ENCODE measurements around the gene ZNF628.
A peak's percentile ranks its signal among the peaks of the same experiment; 100 is the strongest.

ZNF628 gene

DNA sequence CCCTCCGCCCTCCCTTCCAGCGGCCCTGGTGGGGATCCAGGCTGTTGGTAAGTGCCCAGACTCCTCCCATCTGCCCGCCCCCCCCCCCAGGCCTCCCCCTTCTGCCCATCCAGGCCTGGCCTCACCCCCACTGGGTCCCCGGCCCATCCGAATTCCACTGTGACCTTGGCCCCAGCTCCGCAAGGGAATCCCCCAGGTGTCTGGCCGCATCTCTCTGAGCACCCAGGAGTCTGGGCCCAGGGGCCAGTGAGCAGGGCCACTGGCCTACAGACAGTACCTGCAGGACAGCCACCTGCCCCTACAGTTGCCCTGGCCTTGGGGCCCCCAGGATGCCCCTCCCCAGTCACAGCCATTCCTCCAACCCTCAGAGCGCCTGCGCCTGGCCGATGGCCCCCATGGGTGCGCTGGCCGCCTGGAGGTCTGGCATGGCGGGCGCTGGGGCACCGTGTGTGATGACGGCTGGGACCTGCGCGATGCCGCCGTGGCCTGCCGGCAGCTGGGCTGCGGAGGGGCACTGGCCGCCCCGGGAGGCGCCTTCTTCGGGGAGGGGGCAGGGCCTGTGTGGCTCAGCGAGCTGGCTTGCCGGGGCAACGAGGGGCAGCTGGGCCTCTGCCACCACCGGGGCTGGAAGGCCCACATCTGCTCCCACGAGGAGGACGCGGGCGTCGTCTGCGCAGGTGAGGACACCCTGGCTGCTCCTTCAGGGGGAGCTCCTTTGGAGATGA is 12.7 kb downstream of the ZNF628 start:
- peak; percentile 30 for DNase-seq (ENCODE audit: low read depth)
- TF ChIP-seq, protein P1, sequence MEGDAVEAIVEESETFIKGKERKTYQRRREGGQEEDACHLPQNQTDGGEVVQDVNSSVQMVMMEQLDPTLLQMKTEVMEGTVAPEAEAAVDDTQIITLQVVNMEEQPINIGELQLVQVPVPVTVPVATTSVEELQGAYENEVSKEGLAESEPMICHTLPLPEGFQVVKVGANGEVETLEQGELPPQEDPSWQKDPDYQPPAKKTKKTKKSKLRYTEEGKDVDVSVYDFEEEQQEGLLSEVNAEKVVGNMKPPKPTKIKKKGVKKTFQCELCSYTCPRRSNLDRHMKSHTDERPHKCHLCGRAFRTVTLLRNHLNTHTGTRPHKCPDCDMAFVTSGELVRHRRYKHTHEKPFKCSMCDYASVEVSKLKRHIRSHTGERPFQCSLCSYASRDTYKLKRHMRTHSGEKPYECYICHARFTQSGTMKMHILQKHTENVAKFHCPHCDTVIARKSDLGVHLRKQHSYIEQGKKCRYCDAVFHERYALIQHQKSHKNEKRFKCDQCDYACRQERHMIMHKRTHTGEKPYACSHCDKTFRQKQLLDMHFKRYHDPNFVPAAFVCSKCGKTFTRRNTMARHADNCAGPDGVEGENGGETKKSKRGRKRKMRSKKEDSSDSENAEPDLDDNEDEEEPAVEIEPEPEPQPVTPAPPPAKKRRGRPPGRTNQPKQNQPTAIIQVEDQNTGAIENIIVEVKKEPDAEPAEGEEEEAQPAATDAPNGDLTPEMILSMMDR (conservative IDR thresholded peaks at IDR 0.05; ENCODE audit: control insufficient read depth, insufficient read depth, low read depth, low read length), result no peak
- no peak overlapping the region for H3K4me3 ChIP-seq (ENCODE audit: control insufficient read depth, low read depth, low read length)

DNA sequence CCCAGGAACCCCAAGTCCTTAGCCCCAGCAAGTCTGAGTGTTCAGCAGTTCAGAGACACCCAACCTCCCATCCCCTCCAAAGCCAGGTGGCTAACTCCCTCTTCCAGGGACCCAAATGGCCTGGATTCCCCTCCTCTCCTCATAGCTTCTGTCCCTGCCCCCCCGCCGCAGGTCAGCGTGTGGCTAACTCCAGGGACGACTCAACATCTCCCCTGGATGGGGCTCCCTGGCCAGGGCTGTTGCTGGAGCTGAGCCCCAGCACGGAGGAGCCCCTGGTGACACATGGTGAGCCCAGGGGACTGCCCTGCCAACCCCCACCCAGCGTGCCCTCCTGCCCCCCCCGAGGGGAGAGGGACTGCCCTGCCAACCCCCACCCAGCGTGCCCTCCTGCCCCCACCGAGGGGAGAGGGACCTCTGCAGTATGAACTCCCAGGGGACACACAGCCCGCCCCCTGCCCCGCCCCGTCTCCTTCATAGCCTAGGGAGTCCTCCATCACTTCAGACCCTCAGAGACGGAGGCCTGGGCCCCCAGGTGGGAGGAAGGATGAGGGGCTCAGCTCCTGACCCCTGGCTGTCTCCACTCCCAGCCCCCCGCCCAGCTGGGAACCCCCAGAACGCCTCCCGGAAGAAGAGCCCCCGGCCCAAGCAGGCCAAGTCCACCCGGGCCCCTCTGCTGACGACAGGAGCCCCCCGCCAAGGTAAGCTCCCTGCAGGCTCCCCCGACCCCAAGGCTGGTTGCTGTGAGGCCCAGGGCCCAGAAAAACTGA is 13.5 kb downstream of the ZNF628 start:
- no peak overlapping the region for H3K4me3 ChIP-seq (ENCODE audit: control insufficient read depth, low read depth, low read length)
- TF ChIP-seq, protein P1 (conservative IDR thresholded peaks at IDR 0.05; ENCODE audit: control insufficient read depth, insufficient read depth, low read depth, low read length), result no peak
- DNase-seq (ENCODE audit: low read depth), result no peak

DNA sequence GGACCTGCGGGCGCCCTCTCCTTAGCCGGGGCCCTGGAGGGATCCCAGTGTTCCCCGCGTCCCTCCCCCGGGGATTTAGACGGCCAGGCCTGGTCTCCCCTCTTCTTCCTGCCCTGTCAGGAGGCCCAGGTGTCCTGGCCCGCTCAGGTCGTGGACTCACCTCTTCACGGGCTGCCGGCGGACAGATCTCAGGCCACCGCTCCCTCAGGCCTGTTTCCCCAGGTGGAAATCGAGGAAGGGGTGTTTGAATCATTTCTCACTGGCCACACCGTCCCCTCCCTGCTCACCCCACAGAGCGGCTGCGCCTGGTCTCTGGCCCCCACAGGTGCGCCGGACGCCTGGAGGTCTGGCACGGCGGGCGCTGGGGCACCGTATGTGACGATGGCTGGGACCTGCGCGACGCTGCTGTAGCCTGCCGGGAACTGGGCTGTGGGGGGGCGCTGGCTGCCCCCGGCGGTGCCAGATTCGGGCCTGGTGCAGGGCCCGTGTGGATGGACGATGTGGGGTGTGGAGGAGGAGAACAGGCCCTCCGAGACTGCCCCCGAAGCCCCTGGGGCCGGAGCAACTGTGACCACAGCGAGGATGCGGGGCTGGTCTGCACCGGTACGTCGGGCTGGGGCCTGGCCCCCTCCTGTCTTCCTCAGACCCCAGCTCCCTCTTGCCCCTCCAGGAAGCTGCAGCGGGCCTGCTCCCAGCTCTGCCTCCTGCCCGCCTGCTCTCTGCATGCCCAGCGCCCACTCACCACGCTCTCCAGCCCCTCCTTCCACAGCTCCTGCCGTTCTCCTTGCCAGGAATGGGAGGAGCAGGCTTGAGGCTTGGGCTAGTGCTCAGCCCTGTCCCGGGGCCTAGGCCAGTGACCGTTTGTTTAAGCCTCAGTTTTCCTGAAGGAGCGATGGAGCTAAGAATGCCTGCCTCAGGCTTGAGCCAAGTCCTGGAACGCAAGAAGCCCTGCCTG is 14.3 kb downstream of the ZNF628 start:
- TF ChIP-seq, protein P1 (conservative IDR thresholded peaks at IDR 0.05; ENCODE audit: control insufficient read depth, insufficient read depth, low read depth, low read length), result no peak
- H3K4me3 ChIP-seq (ENCODE audit: control insufficient read depth, low read depth, low read length), result no peak overlapping the region
- DNase-seq (ENCODE audit: low read depth), result peak; percentile 58

DNA sequence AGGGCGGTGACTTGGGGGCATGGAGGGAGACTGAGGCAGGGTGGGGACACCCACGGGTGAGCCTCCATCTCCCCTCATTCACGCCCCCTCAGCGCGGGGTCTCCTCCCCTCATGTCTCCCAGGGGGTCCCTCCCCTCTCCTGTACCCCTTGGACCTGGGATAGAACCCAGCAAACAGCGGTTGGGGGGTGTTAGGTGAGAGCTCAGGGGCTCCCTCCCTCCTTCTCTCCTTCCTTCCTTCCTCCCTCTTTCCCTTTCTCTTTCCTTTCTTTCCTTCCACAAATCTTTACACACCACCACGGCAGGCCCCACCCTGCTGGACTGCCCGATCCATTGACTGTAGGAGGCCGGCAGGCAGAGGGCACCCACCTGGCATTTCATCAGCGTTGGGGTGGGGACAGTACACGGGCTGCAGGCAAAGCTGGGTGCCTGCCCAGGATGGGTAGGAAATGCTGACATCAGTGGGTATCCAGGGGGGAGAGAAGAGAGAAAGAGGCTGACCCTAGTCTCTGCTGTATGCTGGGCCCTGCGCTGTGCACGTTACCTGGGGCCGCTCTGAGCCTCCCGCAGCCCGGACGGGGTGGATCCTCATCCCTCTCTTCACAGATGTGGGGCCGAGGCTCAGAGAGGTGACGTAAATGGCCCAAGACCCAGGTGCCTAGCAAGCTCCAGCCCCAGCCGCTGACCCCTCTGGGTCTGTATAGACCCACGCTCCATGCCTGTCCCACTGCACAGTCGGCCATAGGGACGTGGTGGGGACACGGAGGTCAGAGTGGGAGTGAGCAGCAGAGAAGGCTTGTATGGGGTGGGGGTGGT is 15.3 kb downstream of the ZNF628 start:
- TF ChIP-seq, protein P1 (conservative IDR thresholded peaks at IDR 0.05; ENCODE audit: control insufficient read depth, insufficient read depth, low read depth, low read length), result no peak
- DNase-seq (ENCODE audit: low read depth), result peak; percentile 33

DNA sequence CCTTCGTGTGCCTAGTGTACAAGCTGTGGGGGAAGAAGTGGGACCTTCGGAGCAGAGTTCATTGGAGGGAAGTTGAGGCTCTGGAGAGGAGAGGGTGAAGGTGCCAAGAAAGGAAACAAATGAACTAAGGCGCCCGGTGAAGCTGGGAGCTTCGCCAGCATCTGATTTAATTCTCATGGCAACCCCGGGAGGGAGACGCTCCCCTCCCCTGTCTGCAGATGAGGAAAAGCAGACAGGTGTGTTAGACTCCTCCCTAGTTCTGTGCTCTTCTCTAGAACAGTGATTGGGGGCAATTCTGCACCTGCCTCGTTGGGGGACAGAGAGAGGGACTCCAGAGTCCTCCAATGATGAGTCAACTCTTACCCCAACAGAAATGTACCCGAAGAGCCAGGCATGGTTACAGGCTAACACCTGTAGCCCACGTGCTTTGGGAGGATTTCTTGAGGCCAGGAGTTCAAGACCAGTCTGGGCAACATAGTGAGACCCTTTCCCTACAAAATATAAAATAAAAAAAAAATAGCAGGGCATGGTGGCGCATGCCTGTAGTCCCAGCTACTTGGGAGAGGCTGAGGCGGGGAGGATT is 16.0 kb downstream of the ZNF628 start:
- no peak for DNase-seq (ENCODE audit: low read depth)
- no peak overlapping the region for H3K4me3 ChIP-seq (ENCODE audit: control insufficient read depth, low read depth, low read length)
- TF ChIP-seq, protein P1 (conservative IDR thresholded peaks at IDR 0.05; ENCODE audit: control insufficient read depth, insufficient read depth, low read depth, low read length), result no peak

More for the DNA sequence above, 15.3 kb downstream of the ZNF628 start:
- H3K4me3 ChIP-seq (ENCODE audit: control insufficient read depth, low read depth, low read length), result no peak overlapping the region
